Tibial artery (tissue), 4 donors: ENCODE data around the gene EIPR1.

Experiments
- DNase-seq, 2 donors: peaks; one replicate each; pipeline ENCODE4 v3.0.0-alpha.2; 2019
- H3K27ac ChIP-seq, 2 donors: fragments of 200-600 bp; sonication (generic) in 1 of 2; 1 replicate in 1 of 2; 2 replicates in 1 of 2; pipeline ENCODE4 v1.5.1; 2018 to 2019; ENCODE audit warnings: mild to moderate bottlenecking in 1 of 2
- H3K27me3 ChIP-seq, 2 donors: fragments of 200-600 bp; sonication (generic) in 1 of 2; one replicate each; pipeline versions ENCODE4 v1.5.1 to v1.6.0; 2016 to 2019
- H3K36me3 ChIP-seq, 3 donors: fragments of 200-600 bp; sonication (generic) in 2 of 3; one replicate each; pipeline ENCODE4 v1.5.1; 2016 to 2019; ENCODE audit warnings: mild to moderate bottlenecking in 2 of 3
- H3K4me1 ChIP-seq, 4 donors: fragments of 200-600 bp; sonication (generic) in 2 of 4; 1 replicate in 3 of 4; 2 replicates in 1 of 4; pipeline ENCODE4 v1.5.1; 2016 to 2019
- H3K4me3 ChIP-seq, 2 donors: fragments of 200-600 bp; sonication (generic) in 1 of 2; 1 replicate in 1 of 2; 2 replicates in 1 of 2; pipeline ENCODE4 v1.5.1; 2018 to 2019; ENCODE audit warnings: mild to moderate bottlenecking in 2 of 2
- H3K9me3 ChIP-seq, 3 donors: fragments of 200-600 bp; sonication (generic) in 1 of 3; one replicate each; pipeline ENCODE4 v1.5.1; 2016 to 2019
- CTCF ChIP-seq, 2 experiments: fragments of 200-600 bp in 1 of 2; fragments of 450-650 bp in 1 of 2; IDR thresholded peaks; one replicate each; pipeline ENCODE4 v1.5.1; 2017 to 2019; ENCODE audit warnings: antibody characterized with exemption in 2 of 2, mild to moderate bottlenecking in 1 of 2, moderate library complexity in 1 of 2
- intact Hi-C: fragments of 100-400 bp; cut with DNase I; formaldehyde crosslinking; loops from one replicate; pipeline ENCODE4 v1.15.0; 2023; ENCODE audit warnings: low total_unique reads

Gene EIPR1

GRCh38 chr2:3154146-3154545 is 223.5 kb downstream of the EIPR1 start:
- Histone ChIP-seq H3K27ac (no peak overlapping the region), H3K4me3 (no peak overlapping the region), H3K36me3 (no peaks in the 10 kb centered on the region), H3K27me3 (no peaks in the 10 kb centered on the region), H3K9me3 (no peaks in the 10 kb centered on the region), H3K4me1 (no peaks in the 10 kb centered on the region)
- intact Hi-C loops, result no loop called here
- DNase-seq, result no peak
- TF ChIP-seq CTCF (IDR thresholded peaks at IDR 0.05), result no peak

- no peak overlapping the region for H3K4me3 ChIP-seq
- intact Hi-C loops, result no loop called here
- no peaks in the 10 kb centered on the region for H3K27me3 ChIP-seq
- H3K27ac ChIP-seq, result no peak overlapping the region
- no peak for DNase-seq
- H3K9me3 ChIP-seq, result no peaks in the 10 kb centered on the region
- H3K4me1 ChIP-seq, result no peaks in the 10 kb centered on the region
- H3K36me3 ChIP-seq, result no peaks in the 10 kb centered on the region
- no peak for TF ChIP-seq CTCF (IDR thresholded peaks at IDR 0.05)
These were observed 226.3 kb downstream of the EIPR1 start for GRCh38 chr2:3151153-3151918.

- no peaks in the 10 kb centered on the region for H3K4me1 ChIP-seq
- no peaks in the 10 kb centered on the region for H3K27me3 ChIP-seq
- TF ChIP-seq CTCF (IDR thresholded peaks at IDR 0.05), result no peak
- intact Hi-C loops, result no loop called here
- H3K27ac ChIP-seq, result no peak overlapping the region
- H3K4me3 ChIP-seq, result no peak overlapping the region
- H3K36me3 ChIP-seq, result no peaks in the 10 kb centered on the region
- no peaks in the 10 kb centered on the region for H3K9me3 ChIP-seq
- DNase-seq, result no peak
These were observed 228.0 kb downstream of the EIPR1 start for GRCh38 chr2:3149441-3150217.

GRCh38 chr2:3148716-3149115 is 228.9 kb downstream of the EIPR1 start:
- intact Hi-C loops, result no loop called here
- H3K27me3 ChIP-seq, result no peaks in the 10 kb centered on the region
- no peak for TF ChIP-seq CTCF (IDR thresholded peaks at IDR 0.05)
- no peak for DNase-seq
- no peaks in the 10 kb centered on the region for H3K36me3 ChIP-seq
- no peaks in the 10 kb centered on the region for H3K4me1 ChIP-seq
- no peak overlapping the region for H3K27ac ChIP-seq
- no peaks in the 10 kb centered on the region for H3K9me3 ChIP-seq
- no peak overlapping the region for H3K4me3 ChIP-seq

- DNase-seq, result no peak
- no peak overlapping the region for H3K27ac ChIP-seq
- no peak overlapping the region for H3K4me3 ChIP-seq
- H3K36me3 ChIP-seq, result no peaks in the 10 kb centered on the region
- intact Hi-C loops, result no loop called here
- no peaks in the 10 kb centered on the region for H3K27me3 ChIP-seq
- H3K4me1 ChIP-seq, result peaks cover 0 to 6% (median 2%) of the 10 kb centered on the region in 4 donors
- no peaks in the 10 kb centered on the region for H3K9me3 ChIP-seq
- no peak for TF ChIP-seq CTCF (IDR thresholded peaks at IDR 0.05)
These were observed 229.7 kb downstream of the EIPR1 start for GRCh38 chr2:3147651-3148530.
